Loucy (cell line): ENCODE measurements around the gene SRRM4.

ENCODE experiments used
- H2AFZ ChIP-seq: fragments of 200-600 bp; sonication (generic); 2 replicates; pipeline ENCODE4 v1.6.0; 2016; ENCODE audit warnings: antibody characterized with exemption, mild to moderate bottlenecking, low read length, moderate library complexity
- H3F3A ChIP-seq: fragments of 200-600 bp; 2 replicates; pipeline ENCODE4 v1.6.0; 2016; ENCODE audit warnings: antibody characterized with exemption, low read depth, mild to moderate bottlenecking
- H3K27me3 ChIP-seq: fragments of 200-600 bp; sonication (generic); 2 replicates; pipeline ENCODE4 v1.6.1; 2014; ENCODE audit warnings: low read length, mild to moderate bottlenecking; ENCODE audit not compliant: insufficient read depth, poor library complexity, severe bottlenecking
- H3K36me3 ChIP-seq: fragments of 200-600 bp; sonication (generic); 2 replicates; pipeline ENCODE4 v1.6.1; 2016; ENCODE audit warnings: low read length; ENCODE audit not compliant: insufficient read depth
- H3K4me1 ChIP-seq: fragments of 200-600 bp; sonication (generic); 2 replicates; pipeline ENCODE4 v1.5.1; 2014; ENCODE audit warnings: low read length, mild to moderate bottlenecking; ENCODE audit not compliant: insufficient read depth, poor library complexity, severe bottlenecking
- H3K4me2 ChIP-seq: fragments of 200-600 bp; sonication (generic); 2 replicates; pipeline ENCODE4 v1.6.0; 2014; ENCODE audit warnings: antibody characterized with exemption, low read length, low read depth, mild to moderate bottlenecking; ENCODE audit not compliant: poor library complexity, severe bottlenecking
- H3K4me3 ChIP-seq: fragments of 200-600 bp; sonication (generic); 2 replicates; pipeline ENCODE4 v1.5.1; 2014; ENCODE audit warnings: low read length, mild to moderate bottlenecking, mixed read lengths; ENCODE audit not compliant: poor library complexity, severe bottlenecking
- H3K79me2 ChIP-seq: fragments of 200-600 bp; sonication (generic); 2 replicates; pipeline ENCODE4 v1.6.1; 2014; ENCODE audit warnings: low read length; ENCODE audit not compliant: insufficient read depth
- H3K9ac ChIP-seq: fragments of 200-600 bp; sonication (generic); 2 replicates; pipeline ENCODE4 v1.6.0; 2014; ENCODE audit warnings: mild to moderate bottlenecking, low read depth, low read length, moderate library complexity; ENCODE audit not compliant: poor library complexity, severe bottlenecking
- H3K9me2 ChIP-seq: fragments of 200-600 bp; sonication (generic); replicated peaks from 2 replicates; pipeline ENCODE4 v1.6.1; 2016; ENCODE audit warnings: low read depth, low read length, mixed read lengths
- H3K9me3 ChIP-seq: fragments of 200-600 bp; sonication (generic); 2 replicates; pipeline ENCODE4 v1.6.1; 2014; ENCODE audit warnings: mild to moderate bottlenecking, antibody characterized with exemption, low read length, low read depth; ENCODE audit not compliant: insufficient read depth
- H4K20me1 ChIP-seq: fragments of 200-600 bp; sonication (generic); 2 replicates; pipeline ENCODE4 v1.6.0; 2014; ENCODE audit warnings: antibody characterized with exemption, low read length, mild to moderate bottlenecking; ENCODE audit not compliant: insufficient read depth, poor library complexity, severe bottlenecking
- CTCF ChIP-seq: fragments of 200-600 bp; sonication (generic); conservative IDR thresholded peaks from 2 replicates; pipeline ENCODE4 v1.5.1; 2014; ENCODE audit warnings: mild to moderate bottlenecking, antibody characterized with exemption, low read length
- EZH2phosphoT487 ChIP-seq: fragments of 200-600 bp; IDR thresholded peaks from 2 replicates; pipeline ENCODE4 v1.6.1; 2018; ENCODE audit warnings: antibody characterized with exemption, mild to moderate bottlenecking, moderate library complexity, borderline replicate concordance

Gene SRRM4

GRCh38 chr12:118981285-118982211 is at the start of gene SRRM4:
Gene SRRM4, plus strand, starts transcription at chr12:118981541. Its CDS starts 342 bp downstream, at chr12:118981883.
- H3K9ac ChIP-seq: no peak within 1 kb of the TSS
- H2AFZ ChIP-seq: no peak within 1 kb of the TSS
- H3K4me3 ChIP-seq: no peak within 1 kb of the TSS
- no peak within 1 kb of the TSS for H3K4me2 ChIP-seq
- no peaks in the 10 kb centered on the region for H3F3A ChIP-seq
- H3K79me2 ChIP-seq: no peaks in the 10 kb centered on the region
- no peaks in the 10 kb centered on the region for H3K36me3 ChIP-seq
- no peaks in the 10 kb centered on the region for H4K20me1 ChIP-seq
- H3K9me3 ChIP-seq: no peaks in the 10 kb centered on the region
- no peaks in the 10 kb centered on the region for H3K9me2 ChIP-seq
- no peaks in the 10 kb centered on the region for H3K27me3 ChIP-seq
- TF ChIP-seq EZH2phosphoT487: no peak
- no peak for TF ChIP-seq CTCF
- no peaks in the 10 kb centered on the region for H3K4me1 ChIP-seq

- Histone ChIP-seq H3K9me2 (no peaks in the 10 kb centered on the region), H3K36me3 (no peaks in the 10 kb centered on the region), H2AFZ (no peak overlapping the region), H3K9me3 (no peaks in the 10 kb centered on the region), H3K79me2 (no peaks in the 10 kb centered on the region), H4K20me1 (no peaks in the 10 kb centered on the region), H3F3A (no peaks in the 10 kb centered on the region), H3K27me3 (no peaks in the 10 kb centered on the region), H3K4me1 (no peaks in the 10 kb centered on the region), H3K4me3 (no peak overlapping the region), H3K4me2 (no peak overlapping the region), H3K9ac (no peak overlapping the region)
- no peak for TF ChIP-seq EZH2phosphoT487
- TF ChIP-seq CTCF: no peak
Observed at GRCh38 chr12:118946256-118946655, 35.1 kb upstream of the SRRM4 start.

- Histone ChIP-seq H3K36me3 (no peaks in the 10 kb centered on the region), H3K27me3 (no peaks in the 10 kb centered on the region), H3K4me2 (no peak overlapping the region), H3K4me1 (no peaks in the 10 kb centered on the region), H3K9me3 (no peaks in the 10 kb centered on the region), H4K20me1 (no peaks in the 10 kb centered on the region), H3K9me2 (no peaks in the 10 kb centered on the region), H3K9ac (no peak overlapping the region), H3K4me3 (no peak overlapping the region), H3K79me2 (no peaks in the 10 kb centered on the region), H3F3A (no peaks in the 10 kb centered on the region), H2AFZ (no peak overlapping the region)
- TF ChIP-seq CTCF (no peak), EZH2phosphoT487 (no peak)
Observed at GRCh38 chr12:118958520-118958919, 22.8 kb upstream of the SRRM4 start.
